CD4-positive, alpha-beta T cell treated with Interleukin-2 at 100 ng/mL for 4 hours (primary cell): Measurements from ENCODE around the gene DNAI4.
"Not testable (repeated sequence)": the region's sequence is repeated elsewhere in the genome, so short reads cannot be mapped to it uniquely, and the experiment has no call there.

Experiments
- DNase-seq: peaks from one replicate; pipeline ENCODE4 v3.0.0-alpha.2; 2020; ENCODE audit warnings: low spot score

Gene DNAI4

DNA sequence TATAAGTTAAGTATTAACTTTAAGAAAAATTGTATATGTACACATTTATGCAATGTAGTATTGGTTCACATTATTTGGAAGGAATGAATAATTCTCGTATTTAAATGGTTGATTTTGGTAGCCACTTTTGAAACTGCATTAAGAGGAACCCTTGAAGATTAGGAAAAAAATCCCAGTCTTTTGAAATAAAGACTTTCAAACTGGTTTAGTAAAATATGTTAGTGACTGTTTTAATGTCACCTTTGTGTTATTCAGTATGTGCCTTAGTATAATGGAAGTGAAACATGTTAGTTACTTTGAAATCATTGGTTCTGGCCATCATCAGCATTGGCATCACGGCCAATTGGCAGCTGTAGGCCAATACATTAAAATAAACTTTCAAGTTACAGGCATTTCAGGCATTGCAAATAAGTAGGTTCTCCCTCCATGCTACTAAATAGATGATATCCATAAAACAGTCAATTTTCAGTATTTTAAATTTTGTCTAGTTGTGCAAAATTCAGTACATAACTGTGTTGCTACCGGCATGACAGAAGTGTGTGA lies 4.6 kb upstream of the DNAI4 start:
- DNase-seq, result no peak

DNA sequence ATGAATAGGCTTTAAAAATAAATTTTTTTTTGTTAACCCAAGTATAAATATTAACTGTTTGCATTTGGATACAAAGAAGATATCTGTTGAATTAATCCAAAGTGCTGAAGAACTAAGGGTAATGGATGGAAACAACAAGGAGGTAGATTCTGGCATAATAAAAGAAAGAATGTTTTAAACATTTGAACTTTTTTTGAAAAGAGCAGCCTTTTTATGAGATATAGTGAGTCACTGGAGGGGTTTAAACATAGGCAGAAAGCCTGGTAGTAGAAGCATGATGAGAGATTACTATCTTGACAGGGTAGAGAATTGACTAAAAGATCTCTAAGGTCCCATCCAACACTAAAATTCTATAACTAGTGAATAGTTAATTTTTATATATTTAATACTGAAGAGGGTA lies 2.9 kb upstream of the DNAI4 start:
- DNase-seq, result no peak

DNA sequence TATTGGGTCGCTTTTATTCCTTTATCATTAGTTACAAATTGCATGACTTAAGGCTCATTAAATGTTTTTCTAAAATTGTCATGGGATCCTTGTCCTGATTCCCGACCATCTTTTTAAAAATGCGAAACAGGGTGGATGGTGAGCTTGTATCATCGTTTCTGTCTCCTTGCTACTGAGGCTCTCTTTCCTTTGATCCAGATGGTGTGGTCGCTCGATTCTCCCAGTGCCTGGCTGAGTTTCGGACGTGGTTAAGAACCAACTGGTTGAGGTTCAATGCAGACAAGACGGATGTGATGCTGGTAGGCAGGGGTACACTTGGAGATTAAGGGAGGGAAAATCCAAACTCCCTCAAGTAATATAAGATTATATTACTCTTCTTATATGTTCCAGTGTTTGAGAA lies 1.3 kb upstream of the DNAI4 start:
- DNase-seq, result no peak

DNA sequence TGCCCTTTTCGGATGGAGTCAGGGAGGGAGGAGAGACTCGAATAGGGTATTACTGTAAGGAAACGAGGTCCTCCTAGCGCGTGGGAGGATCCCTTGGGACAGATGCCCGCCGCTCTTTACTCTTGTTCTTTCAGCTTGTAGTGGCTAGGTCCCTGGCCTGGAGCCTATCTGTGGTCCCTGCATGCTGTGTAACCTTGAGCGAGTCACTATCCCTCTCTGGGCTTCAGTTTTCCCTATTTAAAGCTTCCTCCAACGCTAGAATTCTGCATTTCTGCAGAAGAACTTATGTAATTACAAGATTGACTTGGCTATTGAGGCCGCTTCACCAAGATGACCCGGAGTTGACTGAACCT lies 878 bp upstream of the DNAI4 start:
- DNase-seq, result no peak

DNA sequence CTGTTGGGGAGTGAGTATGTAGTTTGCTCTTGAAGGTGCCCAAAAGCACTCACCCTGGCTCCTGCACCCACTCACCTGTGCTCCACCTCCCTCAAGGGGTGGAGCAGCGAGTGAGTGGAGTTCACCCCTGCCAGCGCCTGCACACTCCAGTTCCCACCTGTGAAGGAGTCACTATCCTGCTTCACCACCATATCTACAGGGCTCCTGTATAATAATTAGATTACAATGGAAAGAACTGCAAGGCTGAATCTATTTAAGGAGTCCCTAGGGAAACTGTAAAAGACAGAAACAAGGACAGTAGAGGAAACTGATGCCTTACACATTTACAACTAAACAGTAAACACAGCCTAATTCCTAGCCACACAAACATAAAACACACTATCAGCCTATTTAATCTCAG lies 4.1 kb downstream of the DNAI4 start:
- no peak for DNase-seq

DNA sequence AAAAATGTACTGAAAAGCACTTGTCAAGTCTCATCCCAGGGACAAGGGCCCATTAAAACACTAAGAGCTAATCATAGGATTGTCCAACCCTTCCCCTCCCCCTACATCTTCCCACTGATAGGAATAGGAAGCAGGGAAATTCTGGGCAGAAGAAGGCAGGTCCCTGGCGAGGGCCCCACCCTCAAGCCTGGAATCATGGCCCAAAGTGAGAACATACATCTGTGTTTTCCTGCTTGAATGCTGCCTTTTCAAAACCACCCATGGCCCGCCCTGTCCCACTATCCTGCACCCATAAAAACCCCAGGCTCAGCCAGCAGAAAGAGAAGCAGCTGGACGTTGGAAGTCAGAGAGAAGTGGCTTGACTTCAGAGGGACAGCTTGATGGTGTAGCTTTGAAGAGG lies 4.8 kb downstream of the DNAI4 start:
- no peak for DNase-seq

DNA sequence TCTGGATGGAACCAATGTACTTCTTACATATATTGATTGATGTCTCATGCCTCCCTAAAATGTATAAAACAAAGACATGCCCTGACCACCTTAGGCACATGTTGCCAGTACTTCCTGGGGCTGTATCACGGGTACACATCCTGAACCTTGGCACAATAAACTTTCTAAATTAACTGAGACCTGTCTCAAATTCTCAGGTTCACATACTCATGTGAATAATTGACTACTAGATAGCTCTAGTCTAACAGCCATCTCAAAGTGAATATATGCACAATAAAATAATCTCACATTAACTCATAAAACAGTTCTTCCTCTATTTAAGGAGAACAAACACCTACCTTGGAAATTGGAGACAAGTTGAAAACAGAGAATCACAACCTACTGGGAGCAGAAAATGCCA lies 5.6 kb downstream of the DNAI4 start:
- DNase-seq, result no peak

DNA sequence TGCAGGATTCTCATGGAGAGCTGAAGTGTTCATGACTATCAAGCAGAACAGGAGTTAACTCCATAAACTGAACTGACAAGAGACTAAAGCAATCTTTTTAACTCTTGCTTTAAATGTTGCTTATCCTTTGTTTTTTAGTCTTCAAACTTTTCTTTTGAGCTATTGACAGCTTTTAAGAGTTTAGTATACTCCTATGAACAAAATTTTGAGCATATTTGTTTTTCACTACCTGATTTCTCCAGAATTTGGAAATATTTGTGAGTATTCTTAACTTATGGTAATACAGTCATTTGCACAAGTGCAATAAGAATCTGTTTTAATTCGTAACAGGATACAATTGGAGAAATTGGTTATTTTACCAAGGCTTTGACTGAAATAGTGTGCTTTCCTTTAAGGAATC lies 7.2 kb downstream of the DNAI4 start:
- DNase-seq, result no peak

DNA sequence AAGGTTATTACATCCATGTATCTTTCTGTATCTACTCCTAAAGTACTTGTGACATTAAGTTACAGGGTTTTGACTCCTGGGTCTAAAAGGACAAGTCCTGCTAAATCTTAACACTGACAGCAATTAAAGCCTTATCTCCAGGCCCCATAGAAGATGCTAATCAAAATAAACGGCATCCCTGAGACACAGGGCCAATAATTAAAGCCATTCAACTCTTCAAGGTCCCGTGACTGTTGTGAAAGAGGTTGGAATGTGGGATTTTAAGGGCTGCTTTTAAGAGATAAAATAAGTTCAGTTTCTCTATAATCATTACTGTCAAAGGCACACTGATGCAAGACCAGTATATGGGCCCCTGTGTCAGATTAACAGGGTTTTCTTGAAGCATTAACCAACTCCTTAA lies 8.3 kb downstream of the DNAI4 start:
- no peak for DNase-seq

DNA sequence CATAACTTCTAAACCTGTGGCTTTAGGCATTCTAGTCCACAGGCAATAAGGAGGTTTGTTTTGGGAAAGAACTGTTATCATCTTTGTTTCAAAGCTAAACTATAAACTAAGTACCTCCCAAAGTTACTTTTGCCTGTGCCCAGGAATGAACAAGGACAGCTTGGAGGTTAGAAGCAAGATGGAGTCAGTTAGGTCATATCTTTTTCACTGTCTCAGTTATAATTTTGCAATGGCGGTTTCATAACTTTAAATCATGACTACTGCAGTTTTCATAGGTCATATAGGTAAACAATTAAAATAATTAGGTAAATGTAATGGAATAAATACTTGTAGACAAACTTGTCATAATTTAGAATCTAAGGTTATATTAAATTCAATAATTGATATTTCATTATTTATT lies 9.5 kb downstream of the DNAI4 start:
- DNase-seq, result not testable (repeated sequence)

DNA sequence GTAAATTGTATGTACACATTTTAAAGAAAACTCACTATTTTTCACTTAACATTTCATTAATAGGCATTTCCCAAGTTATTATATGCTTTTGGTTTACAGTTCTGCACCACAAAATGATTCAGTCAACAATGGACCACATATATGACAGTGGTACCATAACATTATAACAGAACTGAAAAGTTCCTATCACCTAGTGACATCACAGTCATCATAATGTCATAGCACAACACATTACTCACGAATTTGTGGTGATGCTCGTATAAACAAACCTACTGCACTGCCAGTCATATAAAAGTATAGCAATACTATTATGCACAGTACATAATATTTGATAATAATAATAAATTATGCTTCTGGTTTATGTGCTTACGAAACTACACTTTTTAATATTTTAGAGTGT lies 30.9 kb downstream of the DNAI4 start:
- DNase-seq, result no peak

DNA sequence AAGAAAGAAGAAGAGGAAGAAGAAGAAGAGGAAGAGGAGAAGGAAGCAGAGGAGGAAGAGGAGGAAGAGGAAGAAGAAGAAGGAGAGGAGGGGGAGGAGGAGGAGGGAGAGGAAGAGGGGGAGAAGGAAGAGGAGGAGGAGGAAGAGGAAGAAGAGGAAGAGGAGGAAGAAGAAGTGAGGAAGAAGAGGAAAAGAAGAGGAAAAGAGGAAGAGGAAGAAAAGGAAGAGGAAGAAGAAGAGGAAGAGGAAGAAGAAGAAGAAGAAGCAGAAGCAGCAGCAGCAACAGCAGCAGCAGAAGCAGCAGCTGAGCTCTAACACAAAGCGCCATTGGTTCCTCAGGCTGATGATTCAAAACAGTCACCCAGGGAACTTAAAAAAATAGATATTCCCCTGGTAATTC lies 34.0 kb downstream of the DNAI4 start:
- DNase-seq, result no peak

DNA sequence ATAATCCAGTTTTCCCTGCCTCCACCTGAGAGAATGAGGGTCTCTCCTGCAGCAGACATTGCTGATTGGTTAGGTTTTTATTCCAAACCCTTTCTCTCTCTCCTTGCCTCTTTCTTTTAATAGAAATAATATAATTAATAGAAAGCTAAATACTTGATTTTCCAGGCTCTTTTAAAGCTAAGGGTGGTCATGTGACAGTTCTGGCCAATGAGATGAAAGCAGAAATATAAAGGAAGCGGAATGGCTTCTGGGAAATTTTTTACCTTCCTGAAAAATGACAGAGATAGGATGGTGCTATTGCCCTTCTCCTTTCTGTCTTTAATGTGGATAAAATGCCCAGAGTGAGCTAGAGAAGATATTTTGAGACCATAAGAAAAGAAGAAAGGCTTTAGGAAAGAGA lies 35.6 kb downstream of the DNAI4 start:
- no peak for DNase-seq

DNA sequence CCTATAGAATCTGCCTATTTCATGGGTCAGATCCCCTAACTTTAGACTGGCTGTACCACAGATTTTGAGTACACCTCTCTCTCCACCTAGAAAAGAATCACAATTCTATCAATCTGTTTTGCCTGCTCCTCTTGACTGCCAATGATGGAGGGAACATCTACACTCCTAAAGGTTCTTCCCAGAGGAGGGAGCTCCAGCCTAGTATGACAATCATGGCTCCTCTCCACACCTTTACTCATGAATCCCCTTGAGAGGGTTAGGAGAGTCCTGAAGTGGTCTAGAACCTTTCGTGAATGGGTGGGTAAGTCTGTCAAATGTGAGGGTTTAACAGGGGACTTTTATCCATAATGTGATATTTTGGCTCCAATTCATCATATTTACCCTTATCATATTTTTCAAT lies 48.0 kb downstream of the DNAI4 start:
- no peak for DNase-seq

DNA sequence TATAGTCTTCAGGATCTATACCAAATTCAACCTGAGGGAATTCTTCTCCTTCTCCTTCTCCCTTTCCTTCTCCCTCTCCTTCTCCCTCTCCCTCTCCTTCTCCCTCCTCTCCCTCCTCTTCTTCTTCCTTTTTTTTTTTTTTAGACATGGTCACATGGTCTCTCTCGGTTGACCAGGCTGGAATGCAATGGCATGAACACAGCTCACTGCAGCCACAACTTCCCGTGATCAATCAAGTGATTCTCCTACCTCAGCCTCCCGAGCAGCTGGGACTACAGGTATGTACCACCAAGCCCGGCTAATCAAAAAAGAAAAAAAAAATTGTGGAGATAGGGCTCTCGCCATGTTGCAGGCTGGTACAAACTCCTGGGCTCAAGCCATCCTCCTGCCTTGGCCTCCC lies 51.5 kb downstream of the DNAI4 start:
- no peak for DNase-seq

DNA sequence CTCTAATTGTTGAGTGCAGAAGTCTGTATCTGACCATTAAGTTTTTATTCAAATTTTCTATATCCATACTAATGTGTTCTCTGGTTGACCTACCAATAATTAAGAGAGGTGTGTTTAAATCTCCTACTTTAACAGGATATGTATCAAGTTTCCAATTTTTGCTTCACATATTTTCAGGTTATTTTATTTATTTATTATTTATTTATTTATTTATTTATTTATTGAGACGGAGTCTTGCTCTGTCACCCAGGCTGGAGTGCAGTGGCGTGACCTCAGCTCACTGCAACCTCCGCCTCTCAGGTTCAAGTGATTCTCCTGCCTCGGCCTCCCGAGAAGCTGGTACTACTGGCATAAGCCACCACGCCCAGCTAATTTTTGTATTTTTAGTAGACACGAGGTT lies 52.6 kb downstream of the DNAI4 start:
- not testable (repeated sequence) for DNase-seq

DNA sequence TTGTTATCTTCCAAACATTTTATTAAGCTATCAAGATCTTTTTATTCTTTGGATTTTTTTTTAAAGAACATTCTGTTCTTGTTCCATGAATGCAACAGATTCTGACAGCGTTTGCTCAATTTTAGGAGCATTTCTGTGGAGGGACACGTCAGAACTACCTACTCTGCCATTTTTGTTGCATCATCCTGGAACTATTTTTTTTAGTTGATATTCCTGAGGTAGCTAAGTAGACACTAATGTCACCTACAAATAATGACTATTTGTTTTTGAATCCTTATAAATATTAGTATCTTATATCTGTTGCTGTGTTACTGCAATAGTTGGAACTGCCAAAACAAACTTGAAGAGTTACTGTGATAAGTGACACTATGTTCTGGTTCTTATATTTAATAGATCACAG lies 57.2 kb downstream of the DNAI4 start:
- no peak for DNase-seq

DNA sequence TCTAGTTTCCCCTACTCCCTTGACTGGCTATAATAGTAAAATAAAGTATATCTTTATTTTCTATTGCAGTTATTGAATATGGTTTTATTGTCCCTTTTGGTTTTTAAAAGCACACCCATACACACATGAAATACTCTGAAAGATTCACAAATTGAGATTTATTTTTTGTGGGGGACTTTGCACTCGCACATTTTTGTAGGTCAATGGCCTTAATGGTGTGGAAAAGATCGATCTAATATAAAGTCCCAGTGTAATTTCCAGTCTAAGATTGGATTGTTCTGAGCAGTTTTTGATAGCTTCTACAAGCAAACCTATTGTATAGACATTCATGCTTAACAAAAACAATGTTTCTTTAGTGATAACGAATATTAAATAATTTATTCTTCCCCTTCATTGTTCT lies 64.1 kb downstream of the DNAI4 start:
- no peak for DNase-seq

DNA sequence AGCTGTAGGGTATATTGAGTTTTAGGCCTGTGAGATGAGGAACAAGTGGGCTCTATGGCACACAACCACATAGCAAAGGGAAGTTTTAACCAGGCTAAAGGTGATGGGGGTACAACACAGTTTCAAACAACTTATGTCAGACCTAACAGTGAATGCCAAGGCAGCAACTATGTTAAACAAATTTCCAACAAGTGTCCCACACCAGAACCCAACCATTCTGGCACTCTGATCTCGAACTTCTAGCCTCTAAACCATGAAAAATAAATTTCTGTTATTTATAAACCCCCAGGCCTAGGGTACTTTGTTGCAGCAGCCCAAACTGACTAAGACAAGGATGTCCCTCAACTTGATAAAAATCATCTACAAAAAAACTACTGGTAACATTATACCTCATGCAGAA lies 71.3 kb downstream of the DNAI4 start:
- DNase-seq, result no peak

DNA sequence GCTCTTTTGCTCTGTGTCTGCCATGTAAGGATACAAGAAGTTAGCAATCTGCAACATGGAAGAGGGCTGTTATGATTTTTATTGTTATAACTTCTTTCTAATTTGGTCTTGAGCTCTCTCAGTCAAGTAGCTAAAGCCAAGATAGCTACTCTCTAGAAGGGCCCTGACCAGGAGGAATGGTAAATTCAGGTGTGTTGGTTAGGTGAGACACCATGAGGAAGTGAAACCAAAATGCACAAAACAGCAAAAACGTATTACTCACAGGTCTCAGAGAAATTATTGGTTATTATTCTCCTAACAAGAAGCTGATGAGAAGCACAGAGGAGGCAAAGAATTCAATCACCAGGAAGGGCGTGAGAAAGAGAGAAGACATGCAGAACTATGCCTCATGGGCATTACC lies 71.8 kb downstream of the DNAI4 start:
- no peak for DNase-seq

DNA sequence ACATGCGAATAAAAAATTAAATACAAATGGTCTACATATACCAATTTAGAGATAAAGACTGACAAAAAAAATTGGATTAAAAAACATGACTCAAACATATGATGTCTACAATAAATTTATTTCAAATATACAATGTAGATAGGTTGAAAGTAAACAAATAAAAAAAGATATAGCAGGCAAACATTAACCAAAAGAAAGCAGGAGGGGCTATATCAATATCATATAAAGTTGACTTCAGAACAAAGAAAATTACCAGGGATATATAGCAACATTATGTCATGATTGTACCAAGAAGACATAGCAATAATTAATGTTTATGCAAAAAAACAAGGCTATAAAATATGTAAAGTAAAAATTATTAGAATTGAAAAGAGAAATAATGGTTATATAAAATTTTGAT lies 73.7 kb downstream of the DNAI4 start:
- DNase-seq, result no peak

DNA sequence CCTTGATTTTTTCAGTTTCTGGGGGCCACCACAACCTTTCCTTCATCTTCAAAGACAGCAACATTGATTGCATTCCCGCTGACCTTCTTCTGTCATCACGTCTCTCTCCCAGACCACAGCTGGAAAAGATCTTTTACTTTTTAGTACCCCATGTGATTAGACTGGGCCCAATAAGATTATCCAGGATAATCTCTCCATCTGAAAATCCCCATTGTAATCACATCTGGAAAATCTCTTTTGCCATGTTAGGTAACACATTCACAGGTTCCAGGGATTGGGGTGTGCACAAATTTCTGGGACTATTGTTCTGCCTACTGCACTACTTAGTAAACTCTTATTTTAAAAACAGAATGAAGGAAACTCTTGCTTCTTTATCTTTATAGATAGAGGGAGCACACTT lies 76.5 kb downstream of the DNAI4 start:
- DNase-seq, result no peak

DNA sequence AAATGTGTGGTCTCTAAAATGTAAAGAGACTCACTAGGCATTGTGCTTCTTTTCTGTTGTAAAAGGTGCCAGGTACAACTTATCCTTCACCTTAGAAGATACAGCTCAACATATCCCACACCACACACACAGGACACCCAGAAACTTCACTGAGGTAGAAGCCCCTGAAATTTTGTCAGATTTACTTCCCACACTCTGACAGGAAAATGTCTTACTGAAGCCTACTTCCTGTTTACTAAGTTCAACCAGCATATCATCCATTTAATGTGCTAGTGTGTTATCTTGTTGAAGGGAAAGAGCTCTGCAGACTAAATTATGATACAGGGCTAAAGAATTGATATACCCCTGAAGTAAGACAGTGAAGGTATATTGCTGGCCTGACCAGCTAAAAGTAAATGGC lies 83.7 kb downstream of the DNAI4 start:
- DNase-seq, result no peak

DNA sequence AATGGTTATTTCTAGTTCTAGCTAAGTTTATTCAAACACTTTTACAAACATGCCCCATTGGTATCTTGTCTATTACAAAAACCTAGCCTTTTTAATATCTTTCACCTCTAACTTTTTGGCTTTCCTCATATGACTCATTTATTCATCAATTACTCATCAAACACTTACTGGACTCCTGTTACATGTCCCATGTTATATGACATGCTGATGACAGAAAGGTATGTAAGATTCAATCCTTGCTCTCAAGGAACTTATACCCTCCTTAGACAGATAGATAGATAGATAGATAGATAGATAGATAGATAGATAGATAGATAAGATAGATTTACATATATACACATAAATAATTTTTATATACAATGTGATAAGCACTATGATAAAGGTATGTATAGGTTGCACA lies 89.7 kb downstream of the DNAI4 start:
- DNase-seq, result no peak

DNA sequence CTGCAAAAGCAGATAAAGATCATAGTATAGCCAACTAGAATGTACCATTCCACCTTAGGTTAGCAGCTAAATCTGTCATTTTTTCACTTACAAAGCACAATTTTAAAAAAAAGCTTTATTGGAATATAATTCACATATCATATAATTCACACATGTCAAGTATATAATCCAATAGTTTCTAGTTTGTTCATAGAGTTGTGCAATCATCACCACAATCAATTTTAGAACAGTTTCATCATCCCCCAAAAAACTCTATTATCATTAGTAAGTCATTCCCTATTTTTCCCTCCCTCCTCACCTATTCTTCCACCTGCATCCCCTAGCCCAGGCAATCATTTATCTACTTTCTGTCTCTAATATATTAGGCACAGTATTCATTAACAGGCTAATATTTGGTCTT lies 91.5 kb downstream of the DNAI4 start:
- DNase-seq, result no peak
